ENCODE data around the gene FRMD8.
"Not testable (repeated sequence)": the region's sequence is repeated elsewhere in the genome, so short reads cannot be mapped to it uniquely, and the experiment has no call there.

Gene FRMD8

GRCh38 chr11:65410936-65411680, 24.7 kb downstream of the FRMD8 start:
- Histone ChIP-seq H3K27ac (ENCODE audit: poor library complexity, severe bottlenecking) (no peak overlapping the region), H3K36me3 (ENCODE audit: low read depth) (peaks cover 40% of the 10 kb centered on the region), H3K27me3 (ENCODE audit: insufficient read depth, poor library complexity, severe bottlenecking) (no peaks in the 10 kb centered on the region), H3K9me3 (ENCODE audit: severe bottlenecking) (no peaks in the 10 kb centered on the region), H3K4me1 (ENCODE audit: insufficient read depth, poor library complexity, severe bottlenecking) (no peaks in the 10 kb centered on the region), H3K4me3 (ENCODE audit: severe bottlenecking) (no peak overlapping the region)
- ATAC-seq (ENCODE audit: low read depth) (no peak), DNase-seq (ENCODE audit: low spot score) (peak; percentile 51)
- no peak for TF ChIP-seq CTCF (IDR thresholded peaks at IDR 0.05; ENCODE audit: poor library complexity, severe bottlenecking)

- no peak overlapping the region for H3K27ac ChIP-seq (ENCODE audit: poor library complexity, severe bottlenecking)
- no peak for TF ChIP-seq CTCF (IDR thresholded peaks at IDR 0.05; ENCODE audit: poor library complexity, severe bottlenecking)
- DNase-seq (ENCODE audit: low spot score) (peak; percentile 39), ATAC-seq (ENCODE audit: low read depth) (no peak)
- H3K4me1 ChIP-seq (ENCODE audit: insufficient read depth, poor library complexity, severe bottlenecking) = peaks cover 3% of the 10 kb centered on the region
- no peaks in the 10 kb centered on the region for H3K27me3 ChIP-seq (ENCODE audit: insufficient read depth, poor library complexity, severe bottlenecking)
- H3K4me3 ChIP-seq (ENCODE audit: severe bottlenecking) = no peak overlapping the region
- peaks cover 34% of the 10 kb centered on the region for H3K36me3 ChIP-seq (ENCODE audit: low read depth)
- H3K9me3 ChIP-seq (ENCODE audit: severe bottlenecking) = no peaks in the 10 kb centered on the region
Observed at GRCh38 chr11:65411681-65412070, 25.2 kb downstream of the FRMD8 start.

GRCh38 chr11:65412271-65413076, 26.0 kb downstream of the FRMD8 start:
- Histone ChIP-seq H3K9me3 (ENCODE audit: severe bottlenecking) (no peaks in the 10 kb centered on the region), H3K27me3 (ENCODE audit: insufficient read depth, poor library complexity, severe bottlenecking) (no peaks in the 10 kb centered on the region), H3K36me3 (ENCODE audit: low read depth) (peaks cover 26% of the 10 kb centered on the region), H3K27ac (ENCODE audit: poor library complexity, severe bottlenecking) (no peak overlapping the region), H3K4me3 (ENCODE audit: severe bottlenecking) (no peak overlapping the region), H3K4me1 (ENCODE audit: insufficient read depth, poor library complexity, severe bottlenecking) (peaks cover 6% of the 10 kb centered on the region)
- DNase-seq (ENCODE audit: low spot score) (peak; percentile 29), ATAC-seq (ENCODE audit: low read depth) (no peak)
- TF ChIP-seq CTCF (IDR thresholded peaks at IDR 0.05; ENCODE audit: poor library complexity, severe bottlenecking) = no peak

GRCh38 chr11:65413077-65413664, 26.7 kb downstream of the FRMD8 start:
- H3K9me3 ChIP-seq (ENCODE audit: severe bottlenecking); ATAC-seq (ENCODE audit: low read depth); H3K4me1 ChIP-seq (ENCODE audit: insufficient read depth, poor library complexity, severe bottlenecking); H3K27ac ChIP-seq (ENCODE audit: poor library complexity, severe bottlenecking); H3K27me3 ChIP-seq (ENCODE audit: insufficient read depth, poor library complexity, severe bottlenecking); H3K4me3 ChIP-seq (ENCODE audit: severe bottlenecking): not testable (repeated sequence)
- peaks cover 22% of the 10 kb centered on the region for H3K36me3 ChIP-seq (ENCODE audit: low read depth)
- peak; percentile 26 for DNase-seq (ENCODE audit: low spot score)

GRCh38 chr11:65414776-65415498, 28.5 kb downstream of the FRMD8 start:
- no peak for TF ChIP-seq CTCF (IDR thresholded peaks at IDR 0.05; ENCODE audit: poor library complexity, severe bottlenecking)
- no peaks in the 10 kb centered on the region for H3K27me3 ChIP-seq (ENCODE audit: insufficient read depth, poor library complexity, severe bottlenecking)
- no peak for ATAC-seq (ENCODE audit: low read depth)
- H3K9me3 ChIP-seq (ENCODE audit: severe bottlenecking) = no peaks in the 10 kb centered on the region
- H3K27ac ChIP-seq (ENCODE audit: poor library complexity, severe bottlenecking) = no peak overlapping the region
- peaks cover 4% of the 10 kb centered on the region for H3K36me3 ChIP-seq (ENCODE audit: low read depth)
- no peak overlapping the region for H3K4me3 ChIP-seq (ENCODE audit: severe bottlenecking)
- peak; percentile 20 for DNase-seq (ENCODE audit: low spot score)
- H3K4me1 ChIP-seq (ENCODE audit: insufficient read depth, poor library complexity, severe bottlenecking) = peaks cover 22% of the 10 kb centered on the region

Measured in RWPE2 (cell line).